ENCODE data around the gene IGF2R. TPM values are rescaled to one million over a fixed set of nuclear protein-coding genes. Genes with fewer than 3 reads are reported as not detected.
"Not testable (repeated sequence)": the region's sequence is repeated elsewhere in the genome, so short reads cannot be mapped to it uniquely, and the experiment has no call there.

IGF2R gene
- total and polyA plus RNA-seq, 4 experiments from 2014 or later, result 4.5 to 79.2 (median 48.1) TPM

GRCh38 chr6:159996626-159997497, 28.0 kb downstream of the IGF2R start:
- Mint-ChIP-seq H3K9me3 (peaks cover 0 to 16% (median 3%) of the 10 kb centered on the region in 8 donors), H3K27ac (no peak overlapping the region), H3K4me3 (no peak overlapping the region), H3K4me1 (peaks cover 52 to 78% (median 67%) of the 10 kb centered on the region in 4 donors), H3K36me3 (peaks cover 58 to 65% of the 10 kb centered on the region in 2 donors), H3K27me3 (no peaks in the 10 kb centered on the region)
- Histone ChIP-seq H3K4me1 (ENCODE audit: insufficient read depth, low read length) (peaks cover 41% of the 10 kb centered on the region), H3K27me3 (ENCODE audit: insufficient read depth, low read length) (no peaks in the 10 kb centered on the region), H3K4me3 (ENCODE audit: low read length in 2 of 2) (no peak overlapping the region), H3K9me3 (ENCODE audit: control insufficient read depth in 1 of 2, low read length in 2 of 2) (no peaks in the 10 kb centered on the region), H3K36me3 (ENCODE audit: insufficient read depth, low read length) (no peaks in the 10 kb centered on the region), H3K27ac (ENCODE audit: low read depth, low read length) (no peak overlapping the region)
- CTCF ChIA-PET (ENCODE audit: partially characterized antibody), result no interaction called here
- intact Hi-C loops (cut with micrococcal nuclease), result no loop called here
- DNase-seq, result no peak
- POLR2A ChIA-PET (ENCODE audit: partially characterized antibody), result interaction anchor here (0.8 to 1.4 kb wide), 2 partner anchors 17 to 1866 kb away, joined by 3 to 5 read pairs; no protein-coding TSS in a partner anchor

GRCh38 chr6:159997498-159998101, 28.7 kb downstream of the IGF2R start:
- Mint-ChIP-seq H3K4me3 (no peak overlapping the region), H3K9me3 (peaks cover 0 to 16% (median 3%) of the 10 kb centered on the region in 8 donors), H3K27me3 (no peaks in the 10 kb centered on the region), H3K27ac (peak overlapping the region in 3 of 7 donors; percentile 31 to 64 (median 43)), H3K4me1 (peaks cover 50 to 76% (median 66%) of the 10 kb centered on the region in 4 donors), H3K36me3 (peaks cover 51 to 58% of the 10 kb centered on the region in 2 donors)
- peaks cover 38% of the 10 kb centered on the region for H3K4me1 ChIP-seq (ENCODE audit: insufficient read depth, low read length)
- CTCF ChIA-PET (ENCODE audit: partially characterized antibody), result interaction anchor here (0.7 kb wide), 1 partner anchor 16 kb away, joined by 3 read pairs; no protein-coding TSS in a partner anchor
- intact Hi-C loops (cut with micrococcal nuclease), result loop anchor here (2.0 kb wide), 1 partner anchor 17 kb away; no protein-coding TSS in a partner anchor
- no peak overlapping the region for H3K27ac ChIP-seq (ENCODE audit: low read depth, low read length)
- DNase-seq, result no peak
- no peak overlapping the region for H3K4me3 ChIP-seq (ENCODE audit: low read length in 2 of 2)
- POLR2A ChIA-PET (ENCODE audit: partially characterized antibody), result interaction anchor here (1.0 to 1.4 kb wide), 3 partner anchors 8 to 208 kb away, joined by 3 to 5 read pairs (median 4); partner anchors contain the start of gene TCP1
- no peaks in the 10 kb centered on the region for H3K27me3 ChIP-seq (ENCODE audit: insufficient read depth, low read length)
- no peaks in the 10 kb centered on the region for H3K36me3 ChIP-seq (ENCODE audit: insufficient read depth, low read length)
- no peaks in the 10 kb centered on the region for H3K9me3 ChIP-seq (ENCODE audit: control insufficient read depth in 1 of 2, low read length in 2 of 2)

- CTCF ChIA-PET (ENCODE audit: partially characterized antibody), result no interaction called here
- intact Hi-C loops (cut with micrococcal nuclease), result loop anchor here (2.0 kb wide), 1 partner anchor 16 kb away; no protein-coding TSS in a partner anchor
Measured at GRCh38 chr6:159998538-159998937, 29.7 kb downstream of the IGF2R start.

GRCh38 chr6:159999240-159999671, 30.4 kb downstream of the IGF2R start:
- Mint-ChIP-seq H3K4me1 (peaks cover 46 to 69% (median 61%) of the 10 kb centered on the region in 4 donors), H3K27ac (peak overlapping the region in 3 of 7 donors; percentile 45 to 84 (median 75)), H3K27me3 (no peaks in the 10 kb centered on the region), H3K4me3 (peak overlapping the region in 6 of 8 donors; percentile 44 to 68 (median 55)), H3K9me3 (peaks cover 0 to 14% (median 3%) of the 10 kb centered on the region in 8 donors), H3K36me3 (peaks cover 36 to 50% of the 10 kb centered on the region in 2 donors)
- Histone ChIP-seq H3K27ac (ENCODE audit: low read depth, low read length) (no peak overlapping the region), H3K9me3 (ENCODE audit: control insufficient read depth in 1 of 2, low read length in 2 of 2) (no peaks in the 10 kb centered on the region), H3K4me3 (ENCODE audit: low read length in 2 of 2) (no peak overlapping the region), H3K27me3 (ENCODE audit: insufficient read depth, low read length) (no peaks in the 10 kb centered on the region), H3K4me1 (ENCODE audit: insufficient read depth, low read length) (peaks cover 24% of the 10 kb centered on the region), H3K36me3 (ENCODE audit: insufficient read depth, low read length) (no peaks in the 10 kb centered on the region)
- intact Hi-C loops (cut with micrococcal nuclease), result loop anchor here (2.0 kb wide), 1 partner anchor 16 kb away; no protein-coding TSS in a partner anchor
- no peak for DNase-seq
- ChIA-PET POLR2A (ENCODE audit: partially characterized antibody) (interaction anchor here (0.6 to 1.3 kb wide), 2 partner anchors 15 to 17 kb away, joined by 3 read pairs; no protein-coding TSS in a partner anchor), CTCF (ENCODE audit: partially characterized antibody) (no interaction called here)

More at GRCh38 chr6:159998538-159998937, 29.7 kb downstream of the IGF2R start:
- Mint-ChIP-seq H3K4me1 (peaks cover 45 to 69% (median 61%) of the 10 kb centered on the region in 4 donors), H3K27ac (peak overlapping the region in 6 of 7 donors; percentile 6 to 83 (median 28)), H3K36me3 (peaks cover 42 to 50% of the 10 kb centered on the region in 2 donors), H3K9me3 (peaks cover 0 to 16% (median 3%) of the 10 kb centered on the region in 8 donors), H3K4me3 (peak overlapping the region in 1 of 8 donors; percentile 56), H3K27me3 (no peaks in the 10 kb centered on the region)
- no peak for DNase-seq
- no peak overlapping the region for H3K27ac ChIP-seq (ENCODE audit: low read depth, low read length)
- POLR2A ChIA-PET (ENCODE audit: partially characterized antibody), result interaction anchor here (1.0 to 1.4 kb wide), 3 partner anchors 9 to 209 kb away, joined by 3 to 5 read pairs (median 4); partner anchors contain the start of gene TCP1
- peaks cover 29% of the 10 kb centered on the region for H3K4me1 ChIP-seq (ENCODE audit: insufficient read depth, low read length)
- no peak overlapping the region for H3K4me3 ChIP-seq (ENCODE audit: low read length in 2 of 2)
- no peaks in the 10 kb centered on the region for H3K36me3 ChIP-seq (ENCODE audit: insufficient read depth, low read length)
- H3K27me3 ChIP-seq (ENCODE audit: insufficient read depth, low read length), result no peaks in the 10 kb centered on the region
- no peaks in the 10 kb centered on the region for H3K9me3 ChIP-seq (ENCODE audit: control insufficient read depth in 1 of 2, low read length in 2 of 2)

GRCh38 chr6:160000280-160000704, 31.4 kb downstream of the IGF2R start:
- intact Hi-C loops (cut with micrococcal nuclease), result no loop called here
- POLR2A ChIA-PET (ENCODE audit: partially characterized antibody), result interaction anchor here (0.8 to 1.3 kb wide), 2 partner anchors 14 to 32 kb away, joined by 3 read pairs; no protein-coding TSS in a partner anchor
- Mint-ChIP-seq H3K36me3 (peaks cover 30 to 44% of the 10 kb centered on the region in 2 donors), H3K4me1 (peaks cover 44 to 68% (median 57%) of the 10 kb centered on the region in 4 donors), H3K9me3 (peaks cover 0 to 8% (median 0%) of the 10 kb centered on the region in 8 donors), H3K27me3 (no peaks in the 10 kb centered on the region), H3K4me3 (no peak overlapping the region), H3K27ac (peak overlapping the region in 1 of 7 donors; percentile 36)
- CTCF ChIA-PET (ENCODE audit: partially characterized antibody), result interaction anchor here (0.7 kb wide), 1 partner anchor 11 kb away, joined by 3 read pairs; no protein-coding TSS in a partner anchor
- H3K36me3 ChIP-seq (ENCODE audit: insufficient read depth, low read length), result no peaks in the 10 kb centered on the region
- peaks cover 24% of the 10 kb centered on the region for H3K4me1 ChIP-seq (ENCODE audit: insufficient read depth, low read length)
- H3K9me3 ChIP-seq (ENCODE audit: control insufficient read depth in 1 of 2, low read length in 2 of 2), result no peaks in the 10 kb centered on the region
- no peak overlapping the region for H3K27ac ChIP-seq (ENCODE audit: low read depth, low read length)
- H3K27me3 ChIP-seq (ENCODE audit: insufficient read depth, low read length), result no peaks in the 10 kb centered on the region
- no peak overlapping the region for H3K4me3 ChIP-seq (ENCODE audit: low read length in 2 of 2)
- no peak for DNase-seq

- H3K27ac Mint-ChIP-seq; H3K4me3 Mint-ChIP-seq; H3K36me3 ChIP-seq (ENCODE audit: insufficient read depth, low read length); H3K27me3 ChIP-seq (ENCODE audit: insufficient read depth, low read length); H3K27ac ChIP-seq (ENCODE audit: low read depth, low read length); DNase-seq; H3K4me3 ChIP-seq (ENCODE audit: low read length in 2 of 2); H3K9me3 ChIP-seq (ENCODE audit: control insufficient read depth in 1 of 2, low read length in 2 of 2); intact Hi-C loops (cut with micrococcal nuclease); H3K9me3 Mint-ChIP-seq; H3K27me3 Mint-ChIP-seq: not testable (repeated sequence)
- ChIA-PET CTCF (ENCODE audit: partially characterized antibody) (interaction anchor here (0.7 kb wide), 1 partner anchor 12 kb away, joined by 3 read pairs; no protein-coding TSS in a partner anchor), POLR2A (ENCODE audit: partially characterized antibody) (interaction anchor here (0.8 to 1.5 kb wide), 3 partner anchors 15 to 33 kb away, joined by 3 read pairs; no protein-coding TSS in a partner anchor)
- H3K4me1 ChIP-seq (ENCODE audit: insufficient read depth, low read length), result peaks cover 24% of the 10 kb centered on the region
- Mint-ChIP-seq H3K4me1 (peaks cover 43 to 66% (median 54%) of the 10 kb centered on the region in 4 donors), H3K36me3 (peaks cover 26 to 37% of the 10 kb centered on the region in 2 donors)
Measured at GRCh38 chr6:160000893-160001427, 32.1 kb downstream of the IGF2R start.

Data from CD4-positive, alpha-beta memory T cell (primary cell).